WTC11 (cell line): Measurements from ENCODE around the gene PIGZ. TPM values are rescaled to one million over a fixed set of nuclear protein-coding genes. Genes with fewer than 3 reads are reported as not detected.
A peak's percentile ranks its signal among the peaks of the same experiment; 100 is the strongest.

Source experiments
- ATAC-seq: fragments of 200-7000 bp; cut with Tn5 transposase; 2 replicates; pipeline ENCODE4 v1.10.0; 2021; ENCODE audit warnings: mild to moderate bottlenecking, moderate library complexity
- CTCF ChIA-PET: fragments of 300-600 bp; sonication (Branson Sonifier 250); formaldehyde crosslinking; loops from one replicate; lab custom pipeline; 2021; ENCODE audit warnings: antibody characterized with exemption; lab: Charles Lee
- POLR2A ChIA-PET: fragments of 350-600 bp; sonication (Branson Sonifier 250); formaldehyde crosslinking; loops from one replicate; lab custom pipeline; 2021; ENCODE audit warnings: antibody characterized with exemption; lab: Charles Lee
- DNase-seq: peaks from one replicate; pipeline ENCODE4 v3.0.0; 2021; ENCODE audit warnings: low spot score
- H3K27ac Mint-ChIP-seq: 2 replicates; pipeline ENCODE4 v1.8.0; 2021; ENCODE audit warnings: mixed read lengths
- H3K27me3 Mint-ChIP-seq: 2 replicates; pipeline ENCODE4 v1.8.0; 2021; ENCODE audit warnings: low read depth, mild to moderate bottlenecking, moderate library complexity, mixed read lengths
- H3K36me3 Mint-ChIP-seq: 2 replicates; pipeline ENCODE4 v1.8.0; 2021; ENCODE audit warnings: mixed read lengths
- H3K4me1 Mint-ChIP-seq: 2 replicates; pipeline ENCODE4 v1.8.0; 2022; ENCODE audit warnings: mixed read lengths
- H3K4me3 Mint-ChIP-seq: 2 replicates; pipeline ENCODE4 v1.8.0; 2021; ENCODE audit warnings: mild to moderate bottlenecking, moderate library complexity, mixed read lengths
- H3K9me3 Mint-ChIP-seq: 2 replicates; pipeline ENCODE4 v1.8.0; 2021; ENCODE audit warnings: mixed read lengths
- AR ChIP-seq: fragments of 250-450 bp; sonication (Bioruptor Pico); IDR thresholded peaks from 2 replicates; pipeline ENCODE4 v1.9.0; 2021; ENCODE audit warnings: mild to moderate bottlenecking
- ATF6 ChIP-seq: sonication (generic); formaldehyde crosslinking; IDR thresholded peaks from 2 replicates; pipeline ENCODE4 v1.8.1; 2023; ENCODE audit warnings: mild to moderate bottlenecking, missing genetic modification reagents
- CTCF ChIP-seq: fragments of 200-600 bp; IDR thresholded peaks from 2 replicates; pipeline ENCODE4 v1.8.0; 2022; ENCODE audit warnings: antibody characterized with exemption
- EMX1 ChIP-seq: fragments of 250-450 bp; sonication (Bioruptor Pico); IDR thresholded peaks from 2 replicates; pipeline ENCODE4 v1.8.0; 2021; ENCODE audit warnings: mild to moderate bottlenecking
- ESRRA ChIP-seq: sonication (generic); formaldehyde crosslinking; IDR thresholded peaks from 2 replicates; pipeline ENCODE4 v1.8.1; 2022; ENCODE audit warnings: mild to moderate bottlenecking, missing genetic modification reagents, borderline replicate concordance
- FOXP4 ChIP-seq: sonication (generic); formaldehyde crosslinking; IDR thresholded peaks from 2 replicates; pipeline ENCODE4 v1.8.0; 2022; ENCODE audit warnings: mild to moderate bottlenecking, missing genetic modification reagents
- HMGXB4 ChIP-seq: sonication (generic); formaldehyde crosslinking; IDR thresholded peaks from 2 replicates; pipeline ENCODE4 v1.8.1; 2023; ENCODE audit warnings: mild to moderate bottlenecking, moderate library complexity, missing genetic modification reagents
- JUN ChIP-seq: sonication (generic); formaldehyde crosslinking; IDR thresholded peaks from 2 replicates; pipeline ENCODE4 v1.8.0; 2023; ENCODE audit warnings: mild to moderate bottlenecking, missing genetic modification reagents
- MYBL2 ChIP-seq: sonication (generic); formaldehyde crosslinking; IDR thresholded peaks from 2 replicates; pipeline ENCODE4 v1.8.1; 2023; ENCODE audit warnings: mild to moderate bottlenecking, moderate library complexity, missing genetic modification reagents
- NFATC4 ChIP-seq: fragments of 250-450 bp; sonication (Bioruptor Pico); IDR thresholded peaks from 2 replicates; pipeline ENCODE4 v1.9.0; 2021; ENCODE audit warnings: mild to moderate bottlenecking
- NFE2L1 ChIP-seq: sonication (generic); formaldehyde crosslinking; IDR thresholded peaks from 2 replicates; pipeline ENCODE4 v1.8.1; 2023; ENCODE audit warnings: missing genetic modification reagents
- SP1 ChIP-seq: sonication (generic); formaldehyde crosslinking; conservative IDR thresholded peaks from 2 replicates; pipeline ENCODE4 v1.8.1; 2022; ENCODE audit warnings: missing genetic modification reagents
- ZNF138 ChIP-seq: sonication (generic); formaldehyde crosslinking; conservative IDR thresholded peaks from 2 replicates; pipeline ENCODE4 v1.8.1; 2022; ENCODE audit warnings: mild to moderate bottlenecking, moderate library complexity, missing genetic modification reagents
- ZNF512 ChIP-seq: sonication (generic); formaldehyde crosslinking; IDR thresholded peaks from 2 replicates; pipeline ENCODE4 v1.8.1; 2022; ENCODE audit warnings: missing genetic modification reagents, borderline replicate concordance
- ZNF532 ChIP-seq: fragments of 250-450 bp; sonication (Bioruptor Pico); IDR thresholded peaks from 2 replicates; pipeline ENCODE4 v1.9.0; 2021; ENCODE audit warnings: mild to moderate bottlenecking, borderline replicate concordance
- total RNA-seq: library from RNA; stranded (reverse); gene quantifications from 3 replicates; pipeline ENCODE4 v1.2.3, GENCODE V29; 2021

PIGZ gene
- total RNA-seq, 1 experiment from 2014 or later, result 0.37 TPM

- ChIA-PET POLR2A (no interaction called here), CTCF (no interaction called here)
- Mint-ChIP-seq H3K36me3 (no peaks in the 10 kb centered on the region), H3K4me3 (no peak overlapping the region), H3K9me3 (no peaks in the 10 kb centered on the region), H3K27me3 (peaks cover 6% of the 10 kb centered on the region), H3K4me1 (peaks cover 6% of the 10 kb centered on the region; the same call in 1 of the 2 replicates), H3K27ac (no peak overlapping the region)
- ATAC-seq (no peak), DNase-seq (no peak)
- TF ChIP-seq ESRRA (CRISPR knock-in tag), result no peak
Measured at GRCh38 chr3:196996454-196997265, 28.0 kb upstream of the PIGZ start.

- ATAC-seq (peak; percentile 15; the same call in 1 of the 2 replicates), DNase-seq (no peak)
- ChIA-PET CTCF (interaction anchor here (0.7 kb wide), 1 partner anchor 35 kb away, joined by 3 read pairs; no protein-coding TSS in a partner anchor), POLR2A (no interaction called here)
- Mint-ChIP-seq H3K9me3 (no peaks in the 10 kb centered on the region), H3K27me3 (peaks cover 1% of the 10 kb centered on the region), H3K36me3 (no peaks in the 10 kb centered on the region), H3K4me3 (no peak overlapping the region), H3K4me1 (0 out of 2 replicates have a peak, but pooled peaks cover 2% of the 10 kb centered on the region), H3K27ac (no peak overlapping the region)
- TF ChIP-seq AR (CRISPR knock-in tag) (no peak), FOXP4 (CRISPR knock-in tag) (no peak), NFATC4 (CRISPR knock-in tag) (no peak), NFE2L1 (CRISPR knock-in tag) (no peak), ZNF138 (CRISPR knock-in tag) (no peak), EMX1 (no peak), CTCF (no peak), SP1 (CRISPR knock-in tag) (no peak), JUN (CRISPR knock-in tag) (no peak), HMGXB4 (CRISPR knock-in tag) (no peak), ATF6 (no peak), MYBL2 (CRISPR knock-in tag) (no peak), ZNF512 (CRISPR knock-in tag) (no peak), ZNF532 (CRISPR knock-in tag) (no peak)
Measured at GRCh38 chr3:196995646-196996355, 27.2 kb upstream of the PIGZ start.
